GM18508 (cell line): ENCODE data around the gene ANKRD13D.

Source experiments
- ATAC-seq: cut with Tn5 transposase; IDR thresholded peaks from one replicate; pipeline ENCODE4 v1.9.1; 2021; ENCODE audit warnings: moderate number of reproducible peaks; ENCODE audit not compliant: insufficient read depth, unreplicated experiment

ANKRD13D gene

DNA sequence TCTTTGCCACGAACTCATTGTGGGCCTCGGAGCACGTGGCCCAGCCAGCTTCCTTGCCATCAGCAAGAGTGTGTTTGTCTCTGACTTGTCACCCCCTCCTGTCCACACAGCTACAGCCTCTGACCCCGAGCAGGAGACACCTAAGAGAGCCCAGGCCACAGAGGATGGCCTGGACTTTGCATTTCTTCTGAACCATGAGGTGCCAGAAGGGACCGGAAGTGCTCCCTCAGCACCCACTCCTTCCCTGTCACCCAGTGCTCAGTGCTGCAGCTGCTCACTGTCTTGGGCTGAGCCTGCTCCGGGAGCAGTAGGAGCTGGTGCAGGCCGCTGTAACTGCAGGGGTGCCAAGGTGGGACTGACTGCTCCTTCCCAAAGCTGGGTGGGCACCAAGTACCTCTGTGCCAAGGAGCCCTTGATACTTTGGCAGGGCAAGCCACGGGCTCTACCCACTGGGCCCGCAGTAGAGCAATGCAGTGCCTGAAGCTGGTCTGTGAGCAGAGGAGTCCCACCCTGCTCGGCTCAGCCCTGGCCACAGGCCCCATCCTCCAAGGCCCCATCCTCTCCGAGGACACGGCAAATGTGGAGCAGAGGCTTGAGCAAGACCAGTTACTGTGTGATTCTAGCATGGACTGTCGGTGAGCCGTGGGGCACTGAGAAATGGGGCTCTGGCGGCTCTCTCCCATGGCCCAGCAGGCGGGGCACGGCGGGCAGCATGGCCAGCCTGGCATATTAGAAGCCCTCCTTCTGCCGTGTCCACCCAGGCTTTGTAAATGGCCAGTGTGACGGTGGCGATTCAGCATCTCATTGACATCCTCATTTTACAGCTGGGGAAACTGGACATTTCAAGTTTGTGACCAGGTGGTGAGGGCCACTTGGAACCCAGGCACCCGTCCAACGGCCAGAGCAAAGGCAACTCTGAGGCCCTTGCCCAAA lies 16.5 kb upstream of the ANKRD13D start:
- ATAC-seq, result no peak

DNA sequence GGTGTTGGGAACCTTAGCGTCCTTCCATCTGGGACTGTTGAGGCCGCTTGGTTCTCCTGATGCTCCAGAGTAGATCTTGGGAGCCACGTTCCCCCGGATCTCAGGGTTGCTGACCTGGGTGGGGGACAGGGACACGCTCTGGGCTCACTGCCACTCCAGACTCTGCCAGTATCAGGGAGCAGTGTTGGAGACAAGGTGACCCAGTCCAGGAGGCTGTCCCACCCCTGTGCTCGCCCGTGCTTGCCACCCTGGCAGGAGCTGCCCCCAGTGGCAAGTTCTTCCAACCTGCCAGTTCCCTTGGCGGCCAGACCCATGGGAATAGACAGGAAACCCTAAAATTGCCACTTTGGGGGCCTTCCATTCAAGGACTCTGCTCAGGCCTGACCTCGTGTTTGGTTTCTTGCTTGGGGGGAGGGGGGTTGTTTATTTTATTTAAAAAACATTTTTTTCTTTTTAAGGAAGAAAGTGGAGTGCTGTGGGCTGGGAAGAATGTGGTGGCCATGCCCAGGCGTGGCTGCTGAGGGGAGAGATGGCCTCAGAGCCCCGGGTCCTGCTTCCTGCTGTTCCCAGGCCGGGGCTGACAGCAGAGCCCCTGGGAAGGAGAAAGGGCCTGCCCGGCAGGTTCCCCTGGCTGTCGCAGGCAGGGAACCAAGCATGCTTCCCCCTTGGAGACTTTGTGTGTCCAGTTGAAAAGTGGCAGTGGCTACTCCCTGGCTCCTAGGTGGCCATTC lies 15.7 kb upstream of the ANKRD13D start:
- ATAC-seq, result no peak

DNA sequence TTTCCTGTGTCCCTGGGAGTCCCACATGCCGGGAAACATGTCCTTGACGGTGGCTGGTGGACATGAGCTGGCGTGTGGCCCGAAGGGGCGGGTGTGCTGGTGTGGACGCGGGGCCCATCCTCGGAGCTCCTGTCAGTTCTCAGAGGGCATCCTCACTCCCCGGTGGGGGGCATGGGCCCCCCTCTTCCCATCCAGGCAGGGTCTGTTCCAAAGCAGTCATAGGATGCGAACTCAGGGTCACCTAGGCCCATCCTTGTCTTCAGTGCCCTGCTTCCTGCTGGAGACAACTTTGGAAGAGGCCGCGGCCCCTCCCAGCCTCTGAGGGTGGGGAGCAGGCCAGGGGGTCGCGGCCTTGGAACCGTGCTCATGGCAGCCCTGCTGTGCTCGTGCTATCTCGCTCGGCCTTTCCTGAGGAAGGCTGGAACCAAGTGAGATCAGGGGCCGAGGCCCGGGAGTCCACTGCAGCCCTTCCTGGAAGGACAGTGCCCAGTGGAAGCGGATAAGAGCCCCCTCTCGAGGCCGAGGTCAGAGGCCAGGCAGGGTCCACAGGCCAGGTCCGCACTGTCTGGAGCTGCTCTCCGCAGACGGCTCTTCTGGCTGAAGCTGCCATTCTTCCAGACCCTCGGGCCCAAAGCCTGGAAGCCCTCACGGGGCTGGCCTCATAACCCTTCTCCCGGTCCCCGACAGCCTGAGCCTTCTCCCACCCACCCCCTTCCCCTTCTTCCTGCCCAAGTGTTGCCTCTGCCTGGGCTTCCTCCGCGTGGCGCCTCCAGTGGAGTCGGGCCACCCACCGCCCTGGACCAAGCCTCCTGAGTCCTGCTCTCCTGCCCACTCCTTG lies 14.1 kb upstream of the ANKRD13D start:
- no peak for ATAC-seq

DNA sequence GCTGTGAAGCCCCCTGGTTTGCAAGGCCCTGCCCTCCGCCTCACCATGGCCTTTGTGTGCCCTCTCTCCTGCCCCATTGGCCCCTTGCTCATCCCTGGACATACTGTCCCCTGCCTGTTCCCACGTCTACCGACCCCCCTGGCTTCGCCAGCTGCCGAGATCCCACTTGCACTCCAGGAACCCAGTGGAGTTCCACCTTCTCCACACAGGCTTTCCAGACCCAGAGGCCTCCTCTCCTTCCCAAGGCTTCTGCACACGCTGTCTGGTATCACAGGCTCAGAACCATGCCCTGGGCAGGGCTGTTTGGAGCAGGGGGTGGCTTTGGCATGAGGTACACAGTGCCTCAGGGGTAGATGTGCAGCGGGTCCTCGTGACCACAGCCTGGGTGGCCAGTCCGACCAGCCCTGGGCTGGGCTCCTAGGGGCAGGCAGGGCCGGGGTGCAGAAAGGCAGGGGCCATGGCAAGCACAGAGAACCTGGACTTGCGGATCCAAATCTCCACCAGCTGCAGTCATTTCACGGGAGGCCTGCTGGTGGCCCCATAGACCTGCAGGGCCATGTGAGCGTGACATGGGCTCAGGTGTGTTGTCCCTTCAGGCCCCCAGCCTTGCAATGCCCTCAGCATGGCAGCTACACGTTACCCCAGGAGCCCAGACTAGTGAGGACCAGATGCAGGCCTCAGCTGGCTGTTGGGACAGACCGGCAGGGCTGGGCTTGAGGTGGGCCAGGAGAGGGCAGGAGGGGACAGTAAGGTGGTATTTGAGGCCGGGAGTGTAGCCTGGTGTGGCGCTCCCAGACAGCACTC lies 13.3 kb upstream of the ANKRD13D start:
- no peak for ATAC-seq

DNA sequence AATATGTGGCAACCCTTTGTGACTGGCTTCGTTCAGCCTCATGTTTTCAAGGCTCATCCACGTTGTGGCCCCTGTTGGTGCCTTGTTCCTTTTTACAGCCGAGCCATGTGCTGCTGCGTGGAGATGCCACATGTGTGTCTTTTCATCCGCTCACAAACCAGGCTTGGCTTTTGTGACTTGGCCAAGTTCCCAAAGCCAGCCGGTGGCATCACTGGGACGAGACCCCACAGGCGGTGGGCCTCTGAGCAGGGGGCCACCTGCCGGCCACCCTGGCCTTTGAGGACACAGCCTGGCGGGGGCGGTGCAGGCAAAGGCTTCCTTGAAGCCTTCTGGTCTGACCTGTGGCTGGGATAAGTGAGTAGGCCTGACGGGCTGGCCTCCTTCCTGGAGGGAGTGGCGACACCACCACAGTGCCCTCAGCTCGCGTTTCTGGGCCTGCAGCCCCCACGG lies 12.3 kb upstream of the ANKRD13D start:
- no peak for ATAC-seq

DNA sequence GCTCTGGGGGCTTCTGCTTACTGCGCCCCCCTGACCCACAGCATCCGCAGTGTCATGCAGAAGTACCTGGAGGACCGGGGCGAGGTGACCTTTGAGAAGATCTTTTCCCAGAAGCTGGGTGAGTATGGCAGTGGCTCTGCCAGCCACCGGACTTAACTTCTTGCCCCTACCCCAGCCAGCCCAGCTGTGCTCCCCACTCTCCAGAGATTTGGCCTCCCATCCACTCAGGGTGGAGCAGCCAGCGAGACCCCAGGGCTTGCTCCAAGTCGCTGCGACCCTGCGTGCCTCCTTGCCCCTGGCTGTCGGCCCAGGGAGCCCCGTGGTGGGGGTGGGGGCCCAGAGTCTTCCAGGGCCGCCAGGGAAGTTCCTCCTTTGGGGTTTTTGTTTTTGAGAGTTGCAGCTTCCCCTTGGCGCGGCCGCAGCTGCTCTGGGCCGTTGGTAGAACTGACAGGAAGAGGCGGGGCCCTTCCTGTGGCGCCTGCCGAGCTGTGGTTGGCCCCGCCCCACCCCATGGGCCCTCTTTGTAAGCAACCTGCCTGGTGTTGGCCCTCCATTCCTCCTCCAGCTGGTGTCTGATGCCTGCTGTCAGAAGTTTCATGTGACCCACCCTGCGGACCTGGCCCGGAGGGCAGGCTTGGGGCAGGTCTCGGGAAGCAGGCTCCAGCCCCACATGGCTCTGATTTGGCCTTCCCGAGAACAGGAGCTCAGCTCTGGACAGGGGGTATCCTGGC lies 11.7 kb upstream of the ANKRD13D start:
- ATAC-seq, result no peak

DNA sequence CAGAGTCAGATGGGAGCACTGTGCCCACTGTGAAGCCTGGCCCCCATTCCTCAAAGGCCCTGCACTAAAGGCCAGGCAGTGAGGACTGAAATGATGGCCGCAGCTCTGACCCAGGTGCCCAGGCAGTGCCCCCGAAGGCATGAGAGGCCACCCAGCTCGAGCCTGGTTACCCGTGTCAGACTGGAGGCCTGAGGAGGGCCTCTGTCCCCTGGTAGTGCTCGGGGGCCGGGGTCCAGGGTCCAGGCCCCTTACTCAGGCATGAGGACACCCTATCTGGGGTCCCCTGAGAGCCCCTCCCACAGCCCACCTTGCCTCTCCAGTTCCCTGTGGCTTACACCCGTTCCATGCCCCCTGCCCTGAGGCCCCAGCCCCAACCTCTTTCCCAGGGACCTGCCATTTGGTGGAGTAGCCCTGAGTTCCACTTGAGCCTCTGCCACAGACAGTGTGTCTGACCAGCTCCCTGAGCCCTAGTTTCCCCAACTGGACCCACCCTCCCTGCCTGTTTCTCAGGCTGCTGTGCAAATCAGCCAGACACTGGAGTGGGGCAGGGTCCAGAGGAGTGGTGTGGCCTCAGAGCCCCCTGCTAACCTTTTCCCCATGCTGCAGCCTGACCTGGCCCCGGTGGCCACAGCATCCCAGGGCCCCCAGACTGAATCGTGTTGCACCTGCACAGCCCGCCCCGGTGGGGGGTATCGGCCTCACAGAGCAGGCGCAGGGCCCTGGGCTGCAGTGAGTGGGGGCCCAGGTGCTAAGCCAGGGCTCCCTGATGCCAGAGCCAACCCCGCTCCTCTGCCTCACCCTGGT lies 10.8 kb upstream of the ANKRD13D start:
- ATAC-seq, result no peak

DNA sequence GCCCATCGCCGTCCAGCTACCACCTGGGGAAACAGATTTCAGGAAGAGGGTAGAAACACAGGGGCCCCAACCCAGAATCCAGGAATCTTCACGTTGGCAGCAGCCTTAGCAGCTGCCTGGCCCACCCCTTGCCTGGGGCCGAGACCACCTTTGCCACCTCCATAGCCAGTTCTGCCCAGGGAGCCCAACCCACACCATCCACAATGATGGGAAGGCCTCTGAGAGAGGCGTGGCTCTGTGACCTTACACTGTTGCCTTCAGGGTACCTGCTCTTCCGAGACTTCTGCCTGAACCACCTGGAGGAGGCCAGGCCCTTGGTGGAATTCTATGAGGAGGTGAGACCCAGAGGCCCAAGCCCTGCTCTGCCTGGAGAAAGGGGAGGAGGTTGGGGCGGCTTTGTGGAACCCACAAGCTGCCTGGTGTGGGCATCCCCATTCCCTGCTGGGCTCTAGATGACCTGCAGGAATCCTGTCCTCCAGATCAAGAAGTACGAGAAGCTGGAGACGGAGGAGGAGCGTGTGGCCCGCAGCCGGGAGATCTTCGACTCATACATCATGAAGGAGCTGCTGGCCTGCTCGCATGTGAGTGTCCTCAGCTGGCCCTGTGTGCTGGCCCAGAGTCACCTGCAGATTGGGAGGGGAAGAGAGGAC lies 10.0 kb upstream of the ANKRD13D start:
- ATAC-seq, result no peak

DNA sequence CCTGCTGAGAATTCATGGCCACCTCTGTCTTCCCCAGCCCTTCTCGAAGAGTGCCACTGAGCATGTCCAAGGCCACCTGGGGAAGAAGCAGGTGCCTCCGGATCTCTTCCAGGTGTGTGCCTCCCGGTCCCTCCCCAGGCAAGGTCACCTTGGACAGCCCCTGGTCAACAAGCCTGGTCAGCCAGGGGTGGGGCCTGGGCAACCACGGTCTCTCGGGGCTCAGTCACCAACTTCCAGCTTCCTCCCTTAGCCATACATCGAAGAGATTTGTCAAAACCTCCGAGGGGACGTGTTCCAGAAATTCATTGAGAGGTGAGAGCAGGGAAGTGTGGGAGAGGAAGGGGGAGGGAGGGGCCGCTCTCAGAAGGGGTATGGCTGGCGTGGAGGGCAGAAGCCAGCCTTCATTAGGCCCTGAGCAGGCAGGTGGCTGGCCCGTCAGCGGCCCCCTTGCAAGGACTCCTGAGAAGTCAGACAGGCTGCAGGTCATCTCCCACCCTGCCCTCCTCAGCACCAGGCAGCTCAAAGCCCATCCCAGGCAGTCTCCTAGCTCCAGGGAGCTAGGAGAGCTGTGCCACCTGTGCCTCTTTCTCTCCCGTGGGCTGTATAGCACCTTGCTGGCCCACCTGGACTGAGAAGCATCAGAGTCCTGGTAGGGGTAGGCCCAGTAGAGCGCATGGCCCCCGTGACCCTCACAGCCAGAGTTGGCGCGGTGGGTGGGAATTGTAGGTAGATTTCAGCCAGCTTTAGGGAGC lies 9.3 kb upstream of the ANKRD13D start:
- no peak for ATAC-seq

DNA sequence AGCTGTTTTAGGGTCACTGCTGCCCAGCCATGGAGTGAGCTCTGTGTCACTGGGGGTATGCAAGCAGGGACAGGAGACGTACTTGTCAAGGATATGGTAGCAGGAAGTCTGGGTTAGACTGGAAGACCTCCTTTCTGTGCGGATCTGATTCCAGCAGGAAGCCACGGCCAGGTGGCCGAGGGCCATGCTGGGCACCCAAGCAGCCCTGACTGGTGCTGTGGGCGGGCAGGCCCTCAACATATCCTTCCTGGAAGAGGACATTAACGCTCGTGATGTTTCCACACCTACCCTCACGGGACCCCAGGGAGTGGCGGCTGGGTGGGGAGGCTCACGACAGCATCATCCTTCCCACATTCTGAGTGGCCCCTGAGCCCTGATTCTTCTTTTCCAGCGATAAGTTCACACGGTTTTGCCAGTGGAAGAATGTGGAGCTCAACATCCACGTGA lies 8.7 kb upstream of the ANKRD13D start:
- no peak for ATAC-seq

DNA sequence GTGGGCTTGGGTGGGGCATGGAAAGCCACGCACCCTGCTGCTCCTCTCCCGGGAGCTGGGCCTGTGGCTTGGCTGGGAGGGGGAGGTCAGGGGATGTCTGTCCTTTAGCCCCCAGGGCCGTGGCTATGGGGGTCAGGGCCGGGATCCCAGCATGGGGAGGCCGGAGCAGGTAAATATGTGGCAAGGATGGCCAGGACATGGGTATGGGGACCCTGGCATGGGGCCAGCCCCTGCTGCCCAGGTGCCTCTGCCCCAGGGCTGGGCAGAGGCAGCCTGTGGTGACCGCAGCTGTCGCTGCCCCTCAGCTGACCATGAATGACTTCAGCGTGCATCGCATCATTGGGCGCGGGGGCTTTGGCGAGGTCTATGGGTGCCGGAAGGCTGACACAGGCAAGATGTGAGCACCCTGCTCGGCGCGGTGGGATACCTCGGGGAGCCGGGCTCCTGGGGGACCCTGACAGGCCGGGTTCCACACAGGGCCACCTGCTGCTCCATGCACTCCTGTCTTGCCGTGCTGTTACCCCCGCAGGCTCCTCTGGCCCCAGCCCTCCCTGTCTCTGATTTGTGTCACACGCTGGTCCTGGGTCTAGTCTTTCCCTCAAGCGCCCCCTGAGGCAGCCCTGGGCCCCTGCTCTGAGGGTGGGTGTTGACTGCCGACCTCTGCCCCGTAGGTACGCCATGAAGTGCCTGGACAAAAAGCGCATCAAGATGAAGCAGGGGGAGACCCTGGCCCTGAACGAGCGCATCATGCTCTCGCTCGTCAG lies 8.1 kb upstream of the ANKRD13D start:
- ATAC-seq, result no peak

DNA sequence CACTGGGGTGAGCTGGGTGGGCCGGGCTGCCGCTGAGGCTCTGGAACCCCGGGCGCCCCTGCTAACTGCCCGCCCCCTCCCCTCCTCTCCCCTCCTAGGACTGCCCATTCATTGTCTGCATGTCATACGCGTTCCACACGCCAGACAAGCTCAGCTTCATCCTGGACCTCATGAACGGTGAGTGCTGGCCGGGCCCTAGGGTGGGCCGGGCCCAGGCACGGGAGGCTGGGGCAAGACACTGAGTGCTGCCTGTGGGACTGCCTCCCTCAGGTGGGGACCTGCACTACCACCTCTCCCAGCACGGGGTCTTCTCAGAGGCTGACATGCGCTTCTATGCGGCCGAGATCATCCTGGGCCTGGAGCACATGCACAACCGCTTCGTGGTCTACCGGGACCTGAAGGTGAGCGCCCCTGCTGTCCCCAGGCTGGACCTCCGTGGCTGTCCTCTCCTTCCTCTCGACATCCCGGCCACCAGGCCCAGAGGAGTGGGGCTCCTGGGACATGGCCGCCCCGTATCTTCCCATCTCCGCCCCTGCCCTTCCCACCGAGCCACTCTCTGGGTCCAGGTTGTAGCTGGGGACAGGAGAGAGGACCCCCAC lies 7.5 kb upstream of the ANKRD13D start:
- ATAC-seq, result no peak

DNA sequence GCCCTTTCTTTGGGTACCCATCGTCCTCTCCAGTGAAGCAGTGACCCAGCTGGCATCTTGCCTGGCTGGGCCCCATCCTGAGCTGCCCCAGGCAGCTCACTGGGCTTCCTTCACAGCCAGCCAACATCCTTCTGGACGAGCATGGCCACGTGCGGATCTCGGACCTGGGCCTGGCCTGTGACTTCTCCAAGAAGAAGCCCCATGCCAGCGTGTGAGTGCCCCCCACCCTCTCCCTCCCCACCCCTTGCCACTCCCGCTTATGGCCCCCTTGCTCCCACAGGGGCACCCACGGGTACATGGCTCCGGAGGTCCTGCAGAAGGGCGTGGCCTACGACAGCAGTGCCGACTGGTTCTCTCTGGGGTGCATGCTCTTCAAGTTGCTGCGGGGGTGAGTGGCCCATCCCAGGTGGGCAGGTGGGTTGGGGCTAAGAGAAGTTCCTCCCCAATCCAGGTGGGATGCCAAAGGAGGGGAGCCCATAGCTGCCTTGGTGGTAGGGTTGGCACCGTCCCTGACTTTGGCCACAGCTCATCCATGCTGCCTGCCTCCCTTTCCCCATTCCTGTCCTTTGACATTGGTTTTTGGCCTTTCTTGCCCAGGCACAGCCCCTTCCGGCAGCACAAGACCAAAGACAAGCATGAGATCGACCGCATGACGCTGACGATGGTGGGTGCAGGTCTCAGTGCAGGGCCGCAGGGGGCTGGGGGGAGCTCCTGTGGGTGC lies 6.8 kb upstream of the ANKRD13D start:
- no peak for ATAC-seq

DNA sequence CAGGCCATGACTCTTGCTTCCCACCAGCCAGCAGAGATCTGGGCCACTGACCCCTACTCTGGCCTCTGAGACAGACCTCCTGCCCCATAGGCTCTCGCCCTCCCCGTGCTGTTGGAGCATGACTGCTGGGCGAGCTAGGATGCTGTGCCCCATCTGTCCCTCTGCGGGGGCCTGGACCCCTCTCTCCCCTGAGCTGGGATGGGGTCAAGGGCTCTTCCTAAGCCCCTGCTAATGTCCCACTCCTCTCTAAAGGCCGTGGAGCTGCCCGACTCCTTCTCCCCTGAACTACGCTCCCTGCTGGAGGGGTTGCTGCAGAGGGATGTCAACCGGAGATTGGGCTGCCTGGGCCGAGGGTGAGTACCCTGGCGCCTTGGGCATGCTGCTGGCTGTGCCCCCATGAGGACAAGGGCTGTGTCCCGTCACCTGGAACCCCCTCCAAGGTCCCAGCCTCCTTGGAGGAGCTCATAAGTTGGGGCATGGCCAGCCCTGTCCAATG lies 6.2 kb upstream of the ANKRD13D start:
- no peak for ATAC-seq

DNA sequence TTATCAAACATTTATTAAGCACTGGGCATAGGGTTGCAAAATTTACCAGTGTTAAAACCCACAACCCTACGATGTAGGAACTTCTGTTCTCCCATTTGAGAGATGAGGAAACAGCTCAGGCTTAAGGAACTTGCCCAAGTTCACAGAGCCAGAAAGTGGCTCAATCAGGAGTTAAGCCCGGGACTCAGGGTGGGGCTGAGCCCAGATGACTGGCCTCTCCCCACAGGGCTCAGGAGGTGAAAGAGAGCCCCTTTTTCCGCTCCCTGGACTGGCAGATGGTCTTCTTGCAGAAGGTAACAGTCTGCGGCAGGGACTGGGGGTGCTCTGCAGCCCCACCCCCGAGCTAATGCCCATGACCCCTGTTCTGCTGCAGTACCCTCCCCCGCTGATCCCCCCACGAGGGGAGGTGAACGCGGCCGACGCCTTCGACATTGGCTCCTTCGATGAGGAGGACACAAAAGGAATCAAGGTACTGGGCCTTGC lies 5.6 kb upstream of the ANKRD13D start:
- ATAC-seq, result no peak
